Measurements from ENCODE around the gene CALY.
"Not testable (repeated sequence)": the region's sequence is repeated elsewhere in the genome, so short reads cannot be mapped to it uniquely, and the experiment has no call there.

The CALY gene

GRCh38 chr10:133336577-133337369, at the start of gene CALY:
Gene CALY (minus strand): TSS chr10:133336896. CDS start chr10:133328989, 7,907 bp downstream.
- no peak for DNase-seq (ENCODE audit: low read depth, low spot score)

- no peak for DNase-seq (ENCODE audit: low read depth, low spot score)
Observed at GRCh38 chr10:133385214-133385613, 48.5 kb upstream of the CALY start.

- DNase-seq (ENCODE audit: low read depth, low spot score): no peak
Observed at GRCh38 chr10:133384071-133384470, 47.4 kb upstream of the CALY start.

GRCh38 chr10:133383551-133383950, 46.9 kb upstream of the CALY start:
- DNase-seq (ENCODE audit: low read depth, low spot score): no peak

GRCh38 chr10:133381036-133381435, 44.3 kb upstream of the CALY start:
- DNase-seq (ENCODE audit: low read depth, low spot score): no peak

GRCh38 chr10:133379801-133380666, 43.3 kb upstream of the CALY start:
- no peak for DNase-seq (ENCODE audit: low read depth, low spot score)

- no peak for DNase-seq (ENCODE audit: low read depth, low spot score)
Observed at GRCh38 chr10:133379152-133379800, 42.6 kb upstream of the CALY start, which contains the start of gene PAOX. Gene PAOX (plus strand): TSS chr10:133379262. CDS start chr10:133379317, 55 bp downstream.

- DNase-seq (ENCODE audit: low read depth, low spot score): no peak
Observed at GRCh38 chr10:133378251-133379096, 41.8 kb upstream of the CALY start.

GRCh38 chr10:133377818-133378250, 41.1 kb upstream of the CALY start:
- DNase-seq (ENCODE audit: low read depth, low spot score): no peak

GRCh38 chr10:133377025-133377817, 40.5 kb upstream of the CALY start:
- DNase-seq (ENCODE audit: low read depth, low spot score): no peak

GRCh38 chr10:133376183-133376582, 39.5 kb upstream of the CALY start:
- not testable (repeated sequence) for DNase-seq (ENCODE audit: low read depth, low spot score)

- no peak for DNase-seq (ENCODE audit: low read depth, low spot score)
Observed at GRCh38 chr10:133375357-133376115, 38.8 kb upstream of the CALY start.

- DNase-seq (ENCODE audit: low read depth, low spot score): peak; percentile 70
Observed at GRCh38 chr10:133373174-133374090, 36.7 kb upstream of the CALY start, which contains the start of gene ECHS1. Gene ECHS1 (minus strand): TSS chr10:133373354. CDS start chr10:133373333, 21 bp downstream.

- DNase-seq (ENCODE audit: low read depth, low spot score): no peak
Observed at GRCh38 chr10:133372507-133372906, 35.8 kb upstream of the CALY start.

- DNase-seq (ENCODE audit: low read depth, low spot score): no peak
Observed at GRCh38 chr10:133370030-133370786, 33.5 kb upstream of the CALY start.

GRCh38 chr10:133368153-133368552, 31.5 kb upstream of the CALY start:
- DNase-seq (ENCODE audit: low read depth, low spot score): no peak

GRCh38 chr10:133367461-133367860, 30.8 kb upstream of the CALY start:
- DNase-seq (ENCODE audit: low read depth, low spot score): not testable (repeated sequence)

All from brain pericyte (primary cell).